Fibroblast of villous mesenchyme (primary cell): ENCODE data around the gene PSMB10. TPM values are rescaled to one million over a fixed set of nuclear protein-coding genes. Genes with fewer than 3 reads are reported as not detected.

ENCODE experiments used
- DNase-seq: peaks from one replicate; pipeline ENCODE4 v3.0.0-alpha.2; 2010; ENCODE audit warnings: low read depth
- H3K4me3 ChIP-seq: 2 replicates; pipeline ENCODE4 v1.5.1; 2011; ENCODE audit warnings: low read depth, mild to moderate bottlenecking, low read length
- total RNA-seq: library from RNA; depleted of rRNA; stranded (reverse); fragments of >200 nt; gene quantifications from 2 replicates; pipeline ENCODE4 v1.2.3, GENCODE V29; 2012
- TF ChIP-seq, protein P1 (sequence below): IDR thresholded peaks from 2 replicates; pipeline ENCODE4 v1.5.1; 2012; ENCODE audit warnings: low read depth, mild to moderate bottlenecking, low read length; ENCODE audit not compliant: insufficient read depth

The PSMB10 gene
- total RNA-seq, 1 donor = 54.0 TPM

DNA sequence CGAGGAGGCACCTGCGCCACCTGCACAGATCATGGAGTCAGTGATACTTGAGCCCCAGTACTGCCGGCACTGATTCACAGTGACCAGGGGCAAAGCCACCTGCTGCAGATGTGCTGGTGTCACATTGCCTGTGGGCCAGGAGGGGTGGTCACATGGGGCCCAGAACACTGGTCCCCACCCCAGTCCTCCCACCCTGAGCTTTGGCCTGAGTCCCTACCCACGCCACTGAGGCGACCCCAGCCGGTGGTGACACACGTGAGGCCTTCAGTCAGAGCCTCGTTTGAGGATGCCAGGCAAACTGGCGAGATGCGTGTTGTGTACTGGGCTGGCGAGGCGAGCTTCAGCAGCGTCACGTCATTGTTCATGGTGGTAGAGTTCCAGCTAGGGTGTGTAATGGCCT, 6.5 kb downstream of the PSMB10 start:
- DNase-seq = no peak
- TF ChIP-seq, protein P1, sequence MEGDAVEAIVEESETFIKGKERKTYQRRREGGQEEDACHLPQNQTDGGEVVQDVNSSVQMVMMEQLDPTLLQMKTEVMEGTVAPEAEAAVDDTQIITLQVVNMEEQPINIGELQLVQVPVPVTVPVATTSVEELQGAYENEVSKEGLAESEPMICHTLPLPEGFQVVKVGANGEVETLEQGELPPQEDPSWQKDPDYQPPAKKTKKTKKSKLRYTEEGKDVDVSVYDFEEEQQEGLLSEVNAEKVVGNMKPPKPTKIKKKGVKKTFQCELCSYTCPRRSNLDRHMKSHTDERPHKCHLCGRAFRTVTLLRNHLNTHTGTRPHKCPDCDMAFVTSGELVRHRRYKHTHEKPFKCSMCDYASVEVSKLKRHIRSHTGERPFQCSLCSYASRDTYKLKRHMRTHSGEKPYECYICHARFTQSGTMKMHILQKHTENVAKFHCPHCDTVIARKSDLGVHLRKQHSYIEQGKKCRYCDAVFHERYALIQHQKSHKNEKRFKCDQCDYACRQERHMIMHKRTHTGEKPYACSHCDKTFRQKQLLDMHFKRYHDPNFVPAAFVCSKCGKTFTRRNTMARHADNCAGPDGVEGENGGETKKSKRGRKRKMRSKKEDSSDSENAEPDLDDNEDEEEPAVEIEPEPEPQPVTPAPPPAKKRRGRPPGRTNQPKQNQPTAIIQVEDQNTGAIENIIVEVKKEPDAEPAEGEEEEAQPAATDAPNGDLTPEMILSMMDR = no peak

DNA sequence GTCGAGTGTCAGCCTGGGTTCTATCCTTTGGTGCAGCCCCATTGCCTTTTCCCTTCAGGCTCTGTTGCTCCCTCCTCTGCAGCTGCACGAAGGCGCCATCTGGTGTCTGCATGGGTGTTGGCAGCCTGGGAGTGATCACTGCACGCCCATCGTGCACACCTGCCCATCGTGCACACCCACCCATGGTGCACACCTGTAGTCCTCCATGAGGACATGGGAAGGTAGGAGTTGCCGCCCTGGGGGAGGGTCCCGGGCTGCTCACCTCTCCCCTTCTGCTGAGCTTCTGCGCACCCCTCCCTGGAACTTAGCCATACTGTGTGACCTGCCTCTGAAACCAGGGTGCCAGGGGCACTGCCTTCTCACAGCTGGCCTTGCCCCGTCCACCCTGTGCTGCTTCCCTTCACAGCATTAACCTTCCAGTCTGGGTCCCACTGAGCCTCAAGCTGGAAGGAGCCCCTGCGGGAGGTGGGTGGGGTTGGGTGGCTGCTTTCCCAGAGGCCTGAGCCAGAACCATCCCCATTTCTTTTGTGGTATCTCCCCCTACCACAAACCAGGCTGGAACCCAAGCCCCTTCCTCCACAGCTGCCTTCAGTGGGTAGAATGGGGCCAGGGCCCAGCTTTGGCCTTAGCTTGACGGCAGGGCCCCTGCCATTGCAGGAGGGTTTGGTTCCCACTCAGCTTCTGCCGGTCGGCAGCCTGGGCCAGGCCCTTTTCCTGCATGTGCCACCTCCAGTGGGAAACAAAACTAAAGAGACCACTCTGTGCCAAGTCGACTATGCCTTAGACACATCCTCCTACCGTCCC, 7.9 kb downstream of the PSMB10 start:
- H3K4me3 ChIP-seq = no peak overlapping the region
- DNase-seq = peak; percentile 54
- TF ChIP-seq, protein P1 = peak; percentile 87

More for the DNA sequence above, 6.5 kb downstream of the PSMB10 start:
- H3K4me3 ChIP-seq = no peak overlapping the region

DNA sequence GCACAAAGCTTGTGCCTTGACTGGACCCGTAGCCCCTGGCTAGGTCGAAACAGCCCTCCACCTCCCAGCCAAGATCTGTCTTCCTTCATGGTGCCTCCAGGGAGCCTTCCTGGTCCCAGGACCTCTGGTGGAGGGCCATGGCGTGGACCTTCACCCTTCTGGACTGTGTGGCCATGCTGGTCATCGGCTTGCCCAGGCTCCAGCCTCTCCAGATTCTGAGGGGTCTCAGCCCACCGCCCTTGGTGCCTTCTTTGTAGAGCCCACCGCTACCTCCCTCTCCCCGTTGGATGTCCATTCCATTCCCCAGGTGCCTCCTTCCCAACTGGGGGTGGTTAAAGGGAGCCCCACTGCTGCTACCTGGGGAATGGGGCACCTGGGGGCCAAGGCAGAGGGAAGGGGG, 8.5 kb downstream of the PSMB10 start:
- no peak for DNase-seq
- TF ChIP-seq, protein P1 = no peak
- no peak overlapping the region for H3K4me3 ChIP-seq

DNA sequence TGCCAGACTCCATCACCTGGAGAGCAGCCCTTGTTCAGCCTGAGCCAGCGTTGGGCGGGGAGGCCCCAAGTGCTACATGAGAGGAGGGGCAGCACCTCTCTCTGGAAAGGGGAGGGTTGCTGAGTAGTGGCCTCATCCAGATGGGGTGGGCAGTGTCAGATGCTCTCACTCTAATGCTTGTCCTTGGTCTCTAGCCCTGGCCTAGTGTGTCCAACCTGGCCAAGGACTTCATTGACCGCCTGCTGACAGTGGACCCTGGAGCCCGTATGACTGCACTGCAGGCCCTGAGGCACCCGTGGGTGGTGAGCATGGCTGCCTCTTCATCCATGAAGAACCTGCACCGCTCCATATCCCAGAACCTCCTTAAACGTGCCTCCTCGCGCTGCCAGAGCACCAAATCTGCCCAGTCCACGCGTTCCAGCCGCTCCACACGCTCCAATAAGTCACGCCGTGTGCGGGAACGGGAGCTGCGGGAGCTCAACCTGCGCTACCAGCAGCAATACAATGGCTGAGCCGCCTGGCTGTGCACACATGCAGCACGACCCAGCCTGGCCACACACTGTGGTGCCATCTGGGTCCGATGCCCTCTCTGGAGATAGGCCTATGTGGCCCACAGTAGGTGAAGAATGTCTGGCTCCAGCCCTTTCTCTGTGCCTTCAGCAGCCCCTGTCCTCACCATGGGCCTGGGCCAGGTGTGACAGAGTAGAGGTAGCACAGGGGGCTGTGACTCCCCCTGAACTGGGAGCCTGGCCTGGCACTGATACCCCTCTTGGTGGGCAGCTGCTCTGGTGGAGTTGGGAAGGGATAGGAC, 9.3 kb downstream of the PSMB10 start:
- no peak overlapping the region for H3K4me3 ChIP-seq
- TF ChIP-seq, protein P1 = no peak
- no peak for DNase-seq

DNA sequence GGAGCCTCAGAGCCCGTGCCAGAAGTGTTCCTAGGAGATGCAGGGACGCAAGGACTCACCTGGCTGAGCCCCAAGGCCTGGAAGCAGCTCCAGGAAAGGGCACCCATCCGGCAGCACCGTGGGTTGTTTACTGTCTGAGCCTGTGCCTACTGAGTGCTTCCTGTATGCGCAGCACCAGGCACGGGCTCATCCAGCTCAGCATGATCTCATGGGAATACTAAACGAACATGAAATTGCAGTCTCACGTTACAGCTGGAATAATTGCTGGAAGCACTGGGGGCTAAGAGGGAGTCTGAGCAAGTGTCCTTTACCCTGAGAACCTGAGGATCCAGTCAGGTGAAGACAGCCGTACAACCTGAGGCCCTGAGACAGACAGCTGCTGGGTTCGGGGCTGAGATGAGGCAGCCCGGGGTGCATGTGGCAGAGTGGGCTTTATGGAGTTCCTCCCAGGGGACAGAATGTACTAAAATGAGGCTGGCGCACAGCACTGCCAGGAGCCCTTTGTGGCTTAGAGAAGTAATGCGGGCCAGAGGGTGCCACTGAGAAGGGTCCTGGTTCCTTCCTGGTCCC, 10.4 kb downstream of the PSMB10 start:
- TF ChIP-seq, protein P1 = no peak
- no peak for DNase-seq
- H3K4me3 ChIP-seq = no peak overlapping the region

DNA sequence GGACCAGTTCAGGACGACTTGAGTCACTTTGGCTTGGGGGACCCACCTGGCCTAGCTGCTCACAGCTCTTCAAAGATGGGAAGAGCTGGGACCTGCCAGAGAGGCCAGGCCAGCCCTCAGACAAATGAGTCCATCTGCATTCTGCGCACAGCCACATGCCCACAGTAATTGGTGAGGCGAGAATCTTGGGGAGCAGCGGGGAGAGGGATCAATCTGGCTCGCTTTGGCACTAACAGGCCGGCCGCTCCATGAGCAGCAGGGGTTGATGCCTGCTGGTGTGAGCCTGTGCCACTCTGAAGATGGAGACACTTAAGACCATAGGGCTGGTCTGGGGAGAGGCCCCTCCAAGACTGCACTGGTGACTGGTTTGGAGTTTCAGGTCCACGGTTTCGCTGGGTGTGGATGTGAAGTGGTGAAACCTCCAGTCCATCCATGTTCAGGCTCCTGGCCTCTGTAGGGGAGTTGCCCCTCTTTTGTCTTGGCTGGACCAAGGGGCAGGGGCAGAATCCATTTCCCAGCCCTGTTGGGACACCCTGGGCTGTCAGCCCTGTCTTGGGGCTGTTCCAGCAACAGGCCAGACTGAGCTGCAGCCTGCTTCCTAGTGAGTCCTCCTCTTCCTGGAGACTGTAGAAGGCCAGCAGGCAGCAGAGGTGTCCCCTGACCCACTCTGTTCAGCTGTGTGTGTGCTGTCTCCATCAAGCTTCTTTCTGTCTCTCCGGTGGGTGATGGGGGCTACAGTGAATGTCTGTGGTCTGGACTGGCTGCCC, 12.3 kb downstream of the PSMB10 start:
- TF ChIP-seq, protein P1 = no peak
- DNase-seq = no peak
- no peak overlapping the region for H3K4me3 ChIP-seq
